ENCODE results near the gene DKK1.
A peak's percentile ranks its signal among the peaks of the same experiment; 100 is the strongest.

- TF ChIP-seq, protein P1, sequence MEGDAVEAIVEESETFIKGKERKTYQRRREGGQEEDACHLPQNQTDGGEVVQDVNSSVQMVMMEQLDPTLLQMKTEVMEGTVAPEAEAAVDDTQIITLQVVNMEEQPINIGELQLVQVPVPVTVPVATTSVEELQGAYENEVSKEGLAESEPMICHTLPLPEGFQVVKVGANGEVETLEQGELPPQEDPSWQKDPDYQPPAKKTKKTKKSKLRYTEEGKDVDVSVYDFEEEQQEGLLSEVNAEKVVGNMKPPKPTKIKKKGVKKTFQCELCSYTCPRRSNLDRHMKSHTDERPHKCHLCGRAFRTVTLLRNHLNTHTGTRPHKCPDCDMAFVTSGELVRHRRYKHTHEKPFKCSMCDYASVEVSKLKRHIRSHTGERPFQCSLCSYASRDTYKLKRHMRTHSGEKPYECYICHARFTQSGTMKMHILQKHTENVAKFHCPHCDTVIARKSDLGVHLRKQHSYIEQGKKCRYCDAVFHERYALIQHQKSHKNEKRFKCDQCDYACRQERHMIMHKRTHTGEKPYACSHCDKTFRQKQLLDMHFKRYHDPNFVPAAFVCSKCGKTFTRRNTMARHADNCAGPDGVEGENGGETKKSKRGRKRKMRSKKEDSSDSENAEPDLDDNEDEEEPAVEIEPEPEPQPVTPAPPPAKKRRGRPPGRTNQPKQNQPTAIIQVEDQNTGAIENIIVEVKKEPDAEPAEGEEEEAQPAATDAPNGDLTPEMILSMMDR (IDR thresholded peaks at IDR 0.05): peak; percentile 85
- TF ChIP-seq ZFX (IDR thresholded peaks at IDR 0.05; ENCODE audit: borderline replicate concordance): no peak
Observed at GRCh38 chr10:52308251-52309031, 5.6 kb upstream of the DKK1 start.

All from 22Rv1 (cell line).